GM21367 (cell line): ENCODE results near the gene HOXA1.

Experiments
- ATAC-seq: cut with Tn5 transposase; IDR thresholded peaks from one replicate; pipeline ENCODE4 v1.9.1; 2021; ENCODE audit not compliant: unreplicated experiment

The HOXA1 gene

DNA sequence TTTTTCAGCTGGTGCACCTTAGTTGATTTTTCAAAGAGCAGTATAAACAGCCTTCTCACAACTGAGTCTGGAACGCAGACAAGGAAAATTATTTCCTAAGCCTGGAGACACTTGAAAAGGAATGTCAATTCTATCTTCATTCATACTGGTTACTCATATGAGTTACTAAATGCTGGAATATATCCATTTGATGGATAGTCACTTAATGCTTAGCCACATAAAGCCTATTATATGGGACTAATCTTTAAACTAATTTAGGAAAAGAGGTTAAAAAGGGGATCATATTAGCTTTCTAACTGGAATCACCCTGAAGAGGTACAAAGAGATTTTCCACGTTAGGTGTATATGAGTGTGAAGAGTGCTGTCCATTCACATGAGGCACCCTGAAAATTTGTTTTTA, 36.4 kb upstream of the HOXA1 start:
- ATAC-seq, result no peak

DNA sequence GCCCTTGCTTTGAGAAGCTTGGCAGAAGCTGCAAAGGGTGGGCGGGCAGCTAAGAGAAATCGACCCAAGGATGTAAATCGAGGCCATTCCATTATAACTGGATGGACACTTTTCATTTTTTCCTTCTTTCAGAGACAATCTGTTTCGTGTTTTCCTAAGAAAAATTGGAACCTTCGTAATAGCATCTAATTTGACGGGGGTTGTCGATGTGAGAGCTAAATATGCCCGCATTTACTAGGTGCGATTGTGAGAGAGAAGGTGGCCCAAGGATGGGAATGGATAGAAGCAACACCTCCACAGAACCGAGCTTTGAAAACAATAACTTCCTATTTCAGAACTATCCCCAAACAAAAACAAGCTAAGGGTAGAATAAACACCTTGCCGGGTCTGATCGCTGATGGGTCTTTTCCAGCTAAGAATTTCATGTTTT, 35.6 kb upstream of the HOXA1 start:
- no peak for ATAC-seq

DNA sequence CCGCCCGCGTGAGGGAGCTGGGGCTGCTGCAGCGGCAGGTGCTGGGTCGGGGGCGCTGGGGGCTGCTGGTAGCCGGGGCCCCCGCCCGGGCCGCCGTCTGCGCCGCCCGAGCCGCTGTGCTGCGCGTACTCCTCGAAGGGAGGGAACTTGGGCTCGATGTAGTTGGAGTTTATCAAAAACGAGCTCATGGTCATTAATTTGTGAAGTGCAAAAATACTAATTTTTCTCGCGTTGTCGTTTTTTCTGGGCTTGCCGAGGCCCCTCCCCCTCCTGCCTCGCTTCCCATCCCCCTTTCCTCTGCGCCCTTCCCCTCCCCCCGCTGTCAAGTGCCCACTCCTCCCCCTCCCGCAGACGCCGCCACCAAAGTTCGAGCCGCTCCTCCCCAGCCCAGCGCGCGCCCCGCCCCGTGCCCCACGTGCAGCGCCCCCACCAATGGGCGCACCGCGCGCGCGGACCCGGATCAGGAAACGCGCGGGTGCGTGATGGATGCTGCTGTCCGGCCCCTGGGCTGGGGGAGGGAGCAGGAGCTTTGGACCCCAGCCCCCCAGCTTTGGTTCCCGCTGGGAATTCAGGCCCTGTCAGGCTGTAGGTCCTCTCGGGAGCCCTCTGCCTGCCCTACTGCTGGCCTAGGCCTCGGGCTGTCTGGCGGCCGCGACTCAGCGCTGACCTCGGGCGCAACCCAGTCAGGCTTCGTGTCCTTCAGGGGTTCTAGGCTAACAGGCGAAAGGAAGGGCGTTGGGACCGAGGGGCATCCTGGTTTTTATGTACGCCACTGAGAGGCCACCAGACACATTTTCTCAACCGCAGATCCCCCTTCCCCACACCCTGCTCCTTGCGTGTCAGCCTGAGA, 35.0 kb upstream of the HOXA1 start, which contains the start of gene HOXA4:
HOXA4 (minus strand) TSS at position 218 of the 850 bp plus-strand sequence; CDS start at position 194, 24 bp downstream.
- no peak for ATAC-seq

DNA sequence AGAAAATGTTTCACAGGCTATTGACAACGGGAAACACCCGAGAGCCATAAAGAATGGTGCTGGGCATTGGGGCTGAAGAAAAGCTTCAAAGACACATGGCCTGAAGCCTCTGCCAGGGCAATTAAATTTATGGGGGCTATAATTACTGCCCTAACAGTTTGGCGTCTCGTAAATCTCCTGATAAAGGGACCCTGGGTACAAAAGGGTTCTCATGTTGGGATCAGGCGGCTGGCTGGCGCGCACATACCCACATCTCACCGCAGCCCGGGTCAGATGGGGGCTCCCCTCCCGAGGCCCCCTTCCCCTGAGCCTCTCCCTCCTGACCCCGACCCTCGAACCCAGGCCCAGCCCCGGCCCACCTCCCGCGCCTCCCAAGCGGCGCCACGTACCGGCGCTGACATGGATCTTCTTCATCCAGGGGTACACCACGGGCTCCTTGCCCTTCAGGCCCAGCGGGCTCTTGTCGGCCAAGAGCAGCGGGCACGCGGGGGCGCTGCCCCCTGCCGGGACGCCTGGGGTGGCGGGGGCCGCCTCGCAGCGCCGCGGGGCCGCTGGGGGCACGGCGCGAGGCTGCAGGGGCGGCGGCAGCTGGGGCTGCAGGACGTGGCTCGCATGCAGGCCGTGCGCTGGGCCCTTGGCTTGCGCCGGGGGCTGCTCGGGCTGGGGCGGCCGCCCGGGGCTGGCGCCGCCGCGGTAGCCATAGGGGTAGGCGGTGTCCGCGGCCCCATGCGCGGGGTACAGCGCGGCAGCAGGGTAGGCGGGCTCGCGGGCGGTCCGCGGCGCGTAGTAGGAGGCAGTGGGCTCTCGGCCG, 34.1 kb upstream of the HOXA1 start:
- no peak for ATAC-seq

- ATAC-seq, result no peak
These were observed 33.3 kb upstream of the HOXA1 start for GRCh38 chr7:27128776-27129728.

GRCh38 chr7:27128034-27128433, 32.2 kb upstream of the HOXA1 start:
- no peak for ATAC-seq

DNA sequence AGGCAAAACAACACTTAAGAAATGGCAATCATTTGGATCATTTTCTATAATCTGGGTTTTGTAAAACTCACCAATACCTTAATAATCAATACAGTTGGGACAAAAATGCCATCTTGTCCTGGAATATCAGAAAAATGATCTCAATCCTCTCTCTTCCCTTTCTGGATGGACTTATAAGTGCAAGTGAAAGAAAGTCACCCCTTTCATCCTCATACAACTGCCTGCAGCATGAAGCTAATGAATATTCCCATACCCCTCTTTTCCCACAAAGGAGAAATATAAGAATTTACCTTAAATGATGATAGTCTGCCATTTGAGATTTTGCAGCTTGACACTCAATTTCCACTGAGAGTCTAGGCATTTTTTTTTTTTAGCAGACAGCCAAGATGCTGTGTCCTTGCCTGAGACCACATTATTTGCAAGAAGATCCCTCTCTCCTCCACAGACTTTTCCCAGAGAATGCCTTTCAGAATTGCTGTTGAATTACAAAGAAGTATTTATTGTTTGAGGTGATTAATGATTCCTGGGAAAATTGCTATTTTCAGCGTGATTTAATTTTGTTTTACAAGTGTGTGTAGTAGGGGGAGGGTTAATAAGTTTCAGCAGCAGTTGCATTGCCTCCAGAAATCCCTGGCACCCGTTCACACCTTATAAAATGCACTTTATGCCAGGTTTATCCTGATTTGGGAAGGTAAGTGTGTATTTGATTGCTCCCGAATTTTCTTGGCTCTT, 31.0 kb upstream of the HOXA1 start:
- no peak for ATAC-seq

GRCh38 chr7:27125986-27126394, 30.2 kb upstream of the HOXA1 start:
- ATAC-seq, result no peak

DNA sequence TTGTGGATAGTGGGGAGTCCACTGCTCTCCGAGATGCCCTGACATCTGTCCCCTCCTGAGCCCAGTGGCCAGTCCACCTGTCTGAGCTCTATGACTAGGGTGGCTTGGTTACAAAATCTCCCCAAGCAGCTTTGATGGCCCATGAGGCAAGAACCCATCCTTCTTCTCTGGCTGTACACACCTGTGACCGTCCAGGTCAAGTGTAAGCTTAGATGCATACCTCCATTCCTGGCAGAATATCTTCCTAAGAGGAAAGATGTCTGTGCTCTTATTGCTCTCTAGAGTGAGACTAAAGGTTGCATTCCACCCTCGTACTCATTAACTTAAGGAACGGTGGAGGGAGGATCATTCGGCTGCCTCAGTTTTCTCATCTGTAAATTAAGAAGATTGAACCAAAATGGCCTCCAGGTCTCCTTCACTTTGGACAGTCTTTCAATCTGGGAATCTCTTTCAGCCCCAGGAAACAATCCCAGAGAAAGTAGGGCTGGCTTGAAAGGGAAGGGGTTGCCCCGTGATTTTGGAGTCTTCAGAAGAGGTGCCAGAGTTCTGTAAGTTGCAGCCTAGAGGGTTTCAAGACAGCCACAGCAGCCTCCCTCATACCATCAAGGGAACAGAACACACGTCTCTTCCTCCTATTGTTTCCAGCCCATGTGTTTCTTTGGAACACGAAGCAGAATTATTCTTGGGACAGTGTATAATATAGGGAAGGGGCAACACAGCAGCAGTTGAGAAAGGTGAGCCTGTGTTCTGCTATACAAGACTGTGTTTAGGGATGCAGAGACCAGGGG, 29.3 kb upstream of the HOXA1 start:
- no peak for ATAC-seq

DNA sequence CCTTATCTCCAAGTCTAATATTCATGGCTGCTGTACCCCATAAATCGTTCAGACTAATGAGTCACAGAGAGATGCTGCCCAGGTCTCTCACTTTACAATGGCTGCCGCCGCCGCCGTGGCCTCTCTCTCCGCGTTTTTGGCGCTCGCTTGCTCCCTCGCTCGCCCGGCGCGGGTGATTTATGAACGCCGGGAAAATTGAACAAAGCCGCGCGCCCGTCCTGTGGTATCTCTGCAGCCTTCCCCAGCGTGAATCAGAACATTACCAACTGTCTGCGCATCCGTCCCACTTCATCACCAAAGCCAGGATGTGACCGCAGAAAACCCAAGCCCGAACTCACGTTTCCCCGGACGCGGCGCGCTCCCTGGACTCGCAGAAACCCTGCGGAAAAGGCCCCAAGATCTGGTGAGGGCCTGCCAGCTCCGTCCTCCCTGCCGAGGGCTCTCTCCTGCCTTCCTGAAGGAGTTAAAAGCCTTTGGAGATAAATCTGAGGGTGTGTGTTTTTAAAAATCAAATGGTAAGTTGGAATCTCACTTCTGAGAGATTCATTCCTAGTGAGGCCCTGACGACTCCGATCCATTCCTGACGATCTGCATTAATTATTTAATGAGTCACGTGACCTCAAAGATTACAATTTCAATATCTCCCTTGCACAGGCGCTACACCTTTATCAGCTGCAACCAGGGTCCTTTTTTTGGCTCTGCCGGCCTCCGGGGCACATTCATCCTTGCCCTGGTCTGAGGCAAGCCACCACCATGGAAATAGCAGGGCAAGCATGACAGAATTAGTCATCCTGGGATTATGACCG, 28.5 kb upstream of the HOXA1 start:
- no peak for ATAC-seq

DNA sequence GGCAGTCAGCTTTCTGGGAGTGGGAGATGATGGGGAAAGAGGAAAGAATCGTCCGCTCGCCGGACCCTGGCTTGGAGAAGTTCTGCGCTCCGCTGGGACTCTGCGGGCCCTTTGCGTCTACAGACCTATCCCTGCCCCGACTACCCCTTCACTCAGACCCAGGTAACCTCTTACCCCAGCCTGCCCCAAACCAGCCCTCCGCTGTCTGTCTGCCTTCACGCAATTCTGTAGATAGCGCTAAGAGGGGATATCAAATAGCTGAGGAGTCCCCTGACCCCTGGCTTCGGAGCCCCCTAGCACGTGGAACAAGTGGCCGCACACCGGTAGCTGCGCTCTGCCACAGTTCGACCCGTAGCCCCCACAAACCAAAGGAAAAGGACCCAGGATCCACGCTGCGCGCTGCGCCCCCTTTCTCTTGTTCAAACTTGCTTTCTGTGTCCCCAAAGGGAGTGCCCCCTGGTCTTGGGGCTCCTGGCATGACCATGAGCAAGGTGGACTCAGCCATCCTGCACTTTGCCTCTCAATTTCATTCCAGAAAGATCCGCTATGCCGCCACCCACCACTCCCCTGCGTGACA, 27.8 kb upstream of the HOXA1 start:
- ATAC-seq, result no peak

- ATAC-seq, result no peak
These were observed 27.2 kb upstream of the HOXA1 start for GRCh38 chr7:27123007-27123476.

GRCh38 chr7:27122077-27122910, 26.5 kb upstream of the HOXA1 start:
- ATAC-seq, result no peak

DNA sequence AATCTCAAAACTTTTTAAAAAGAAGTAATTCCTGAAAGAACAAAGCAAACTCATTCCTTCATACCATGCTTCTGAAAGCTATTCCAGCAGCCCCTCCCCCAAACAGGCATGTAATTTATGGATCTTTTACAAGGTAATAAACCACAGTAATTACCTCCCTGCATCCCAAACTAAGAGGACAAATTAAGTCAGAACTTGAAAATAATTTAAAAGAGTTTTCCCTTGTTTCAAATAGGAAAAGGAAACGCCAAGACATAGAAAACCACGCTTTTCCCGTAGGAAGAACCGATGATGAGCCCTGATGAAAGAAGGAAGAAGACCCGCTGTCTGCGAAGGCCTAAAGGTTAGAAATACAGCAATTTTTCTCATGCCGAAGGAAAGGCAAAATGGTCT, 25.9 kb upstream of the HOXA1 start:
- no peak for ATAC-seq

- ATAC-seq, result no peak
These were observed 23.7 kb upstream of the HOXA1 start for GRCh38 chr7:27119412-27119911.

DNA sequence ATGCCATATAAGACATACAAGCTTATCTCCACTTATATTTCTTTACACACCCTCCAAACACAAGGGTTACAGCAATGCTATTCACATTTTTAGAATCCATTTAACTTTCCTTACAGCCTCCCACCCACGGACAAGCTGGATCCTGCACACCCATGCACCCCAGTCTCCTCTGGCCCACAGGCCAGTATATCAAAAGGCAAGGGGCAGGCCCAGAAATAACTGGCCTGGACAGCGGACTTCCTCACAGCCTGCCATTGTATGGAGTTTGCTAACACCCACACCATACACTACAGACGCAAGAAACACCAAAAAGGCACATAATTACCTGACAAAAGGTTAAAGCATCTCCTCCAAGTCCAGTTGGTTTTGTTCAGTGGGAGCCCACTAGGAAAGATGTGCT, 22.8 kb upstream of the HOXA1 start:
- no peak for ATAC-seq

DNA sequence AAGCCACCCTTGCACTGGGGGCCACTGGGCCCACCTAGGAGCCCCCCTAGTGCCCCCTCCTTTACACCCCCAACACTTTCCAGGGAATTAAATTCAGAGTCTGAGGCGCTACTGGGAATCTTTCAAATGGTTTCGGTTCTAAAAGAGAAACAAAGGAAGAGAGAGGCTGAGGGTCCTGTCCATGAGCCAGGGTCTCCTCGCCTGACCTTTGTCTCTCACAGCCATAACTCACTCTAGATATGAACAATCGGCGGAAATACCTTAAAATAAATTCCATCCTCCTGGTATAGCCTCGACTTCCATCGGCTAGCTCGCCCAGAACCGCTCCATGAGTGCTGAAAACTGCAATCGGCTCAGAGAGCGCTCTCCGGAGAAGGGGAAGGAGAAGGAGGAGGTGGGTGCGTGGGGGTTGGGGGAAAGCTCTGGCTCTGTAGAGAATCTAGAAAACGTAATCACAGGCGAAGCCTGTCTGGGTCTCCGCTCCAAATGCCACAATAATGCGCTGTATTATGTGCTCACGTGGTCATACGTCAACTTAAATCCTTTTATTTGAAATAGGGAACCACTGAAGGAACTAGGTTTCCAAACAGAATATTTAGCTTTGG, 22.2 kb upstream of the HOXA1 start:
- no peak for ATAC-seq
